HG03066 (cell line): ENCODE data around the gene APOL1.
"Not testable (repeated sequence)": the region's sequence is repeated elsewhere in the genome, so short reads cannot be mapped to it uniquely, and the experiment has no call there.

Source experiments
- ATAC-seq: cut with Tn5 transposase; IDR thresholded peaks from one replicate; pipeline ENCODE4 v1.9.1; 2021; ENCODE audit warnings: low read depth; ENCODE audit not compliant: unreplicated experiment

The APOL1 gene

DNA sequence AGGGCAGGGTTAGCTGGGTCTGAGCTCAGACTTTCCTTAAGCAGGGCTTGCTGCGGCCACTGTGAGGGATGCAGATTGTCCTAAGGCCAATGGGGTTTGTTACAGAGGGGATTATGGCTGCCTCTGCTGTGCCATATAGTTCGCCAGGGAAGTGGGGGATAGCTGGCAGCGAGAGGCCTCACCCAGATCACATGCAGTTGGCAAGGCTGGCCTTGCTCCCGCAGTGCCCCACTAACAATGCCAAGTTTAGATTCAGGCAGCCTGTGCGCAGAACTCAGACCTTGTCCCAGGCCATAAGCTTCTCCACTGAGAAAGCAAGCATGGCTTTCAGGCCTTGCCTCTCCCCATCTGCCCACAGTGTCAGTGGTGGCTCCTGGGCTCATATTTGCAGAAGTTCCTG, 8.9 kb upstream of the APOL1 start:
- ATAC-seq, result no peak

DNA sequence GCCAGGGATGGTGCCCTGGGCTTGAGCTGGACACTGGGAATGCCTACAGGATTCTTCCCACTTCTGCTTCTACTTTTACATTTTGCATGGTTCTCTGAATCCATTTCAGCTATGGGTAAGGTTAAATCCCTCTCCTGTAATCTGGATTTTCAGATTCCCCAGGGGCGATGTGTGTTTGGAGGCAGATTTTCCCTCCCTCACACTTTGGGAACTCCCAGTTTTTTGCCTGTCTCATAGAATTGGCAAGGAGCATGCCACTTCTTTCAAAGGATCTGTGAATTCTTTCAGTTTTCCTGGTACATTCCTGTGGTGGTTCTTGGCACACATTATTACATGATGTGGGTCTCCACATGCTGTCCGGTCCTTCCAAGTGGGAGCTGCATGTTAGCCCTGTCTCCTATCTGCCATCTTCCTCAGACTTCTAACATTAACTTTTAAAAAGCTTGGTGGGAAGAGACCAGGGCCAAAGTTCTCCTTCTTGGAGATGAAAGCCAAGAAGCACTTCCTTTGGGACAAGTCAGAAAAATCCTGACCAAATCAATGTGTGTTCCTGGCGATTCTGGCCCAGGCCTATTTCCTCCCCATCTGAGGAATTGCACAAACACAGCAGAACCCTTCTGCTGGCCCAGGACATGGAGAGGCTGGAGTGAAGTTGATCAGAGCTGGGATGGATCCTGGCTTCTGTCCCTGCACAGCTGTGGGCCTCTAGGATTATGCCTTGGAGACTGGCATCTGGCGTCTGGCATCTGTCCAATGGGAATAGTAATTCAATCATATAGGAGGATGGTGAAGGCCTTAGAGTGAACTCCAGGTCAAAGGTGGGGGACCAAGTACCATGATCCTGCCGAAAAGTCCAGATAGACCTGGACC, 8.2 kb upstream of the APOL1 start:
- ATAC-seq, result no peak

DNA sequence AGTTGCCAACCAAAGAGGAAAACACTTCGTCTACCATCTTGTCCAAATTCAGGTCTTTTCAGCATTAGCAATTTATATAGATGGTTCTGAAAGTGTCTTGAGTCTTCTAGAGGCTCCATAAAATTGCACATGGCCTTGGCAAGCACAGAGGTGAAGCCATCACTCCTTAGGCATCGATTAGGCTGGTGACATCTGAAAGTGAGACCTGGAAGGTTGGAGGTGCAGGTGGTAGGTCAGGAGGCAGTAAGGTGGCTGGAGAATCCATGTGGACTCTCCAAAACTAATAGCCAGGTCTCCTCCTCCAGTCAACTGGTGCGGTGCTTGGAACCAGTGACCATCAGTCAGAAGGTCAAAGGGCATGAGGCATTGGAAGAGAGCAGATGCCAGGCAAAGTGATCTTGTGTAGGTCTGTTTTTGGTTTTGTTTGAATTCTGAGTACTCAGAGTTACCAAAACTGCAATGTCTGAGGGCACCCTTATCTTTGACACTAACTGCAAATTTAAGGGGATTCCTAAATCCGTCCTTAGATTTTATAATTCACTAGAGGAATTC, 7.1 kb upstream of the APOL1 start:
- no peak for ATAC-seq

DNA sequence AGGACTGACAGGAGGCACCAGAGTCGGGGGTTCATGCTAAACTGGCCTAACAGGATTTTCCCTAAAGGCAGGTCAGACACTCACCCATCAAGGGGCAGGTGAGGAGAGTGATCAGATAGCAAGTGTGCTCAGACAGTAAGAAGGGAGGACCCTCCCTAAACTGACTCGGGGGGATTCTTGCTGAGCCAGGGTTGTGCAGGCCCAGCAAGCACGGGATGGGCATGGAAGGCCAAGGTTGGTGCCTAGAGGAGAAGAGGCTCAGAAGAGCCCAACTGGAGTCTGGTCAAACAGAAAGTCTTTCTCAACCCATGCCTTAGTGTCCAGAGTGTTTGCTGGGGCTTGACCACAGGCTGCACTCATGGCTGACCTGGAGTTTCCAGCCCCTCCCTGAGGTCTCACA, 6.2 kb upstream of the APOL1 start:
- no peak for ATAC-seq

DNA sequence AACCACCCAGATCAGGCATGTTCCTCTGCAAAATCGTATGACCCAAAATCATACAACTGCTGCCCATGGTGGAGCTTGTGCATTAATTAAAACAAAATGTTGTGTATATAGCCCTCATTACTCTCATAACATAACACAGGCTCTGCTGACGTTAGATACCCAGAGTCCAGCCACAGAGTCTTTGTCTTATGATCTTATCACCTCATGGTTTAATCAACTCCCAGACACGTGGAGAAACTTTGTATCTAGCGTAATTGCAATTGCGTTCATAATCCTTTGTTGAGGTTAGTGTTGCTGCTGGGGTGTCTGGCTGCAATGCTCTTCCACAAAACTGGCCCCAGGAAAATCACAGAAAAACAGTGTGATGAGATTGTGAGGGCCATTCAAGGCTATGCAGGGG, 5.0 kb upstream of the APOL1 start:
- no peak for ATAC-seq

DNA sequence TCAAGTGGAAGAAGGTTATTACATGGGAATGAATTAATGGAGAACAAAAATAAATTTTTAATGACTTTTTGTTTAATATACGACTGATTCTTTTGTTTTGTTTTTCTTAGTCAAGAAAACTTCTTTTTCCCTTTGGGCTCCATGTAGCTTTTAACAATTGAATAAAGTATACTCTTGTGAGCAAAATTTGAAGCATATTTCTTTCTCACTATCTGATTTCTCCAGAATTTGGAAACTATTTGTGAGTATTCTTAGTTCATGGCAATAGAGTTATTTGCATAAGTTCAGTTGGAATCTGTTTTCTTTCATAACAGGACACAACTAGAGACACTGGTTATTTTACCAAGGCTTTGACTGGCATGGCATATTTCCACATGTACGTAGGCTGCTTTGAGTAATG, 3.8 kb upstream of the APOL1 start:
- no peak for ATAC-seq

DNA sequence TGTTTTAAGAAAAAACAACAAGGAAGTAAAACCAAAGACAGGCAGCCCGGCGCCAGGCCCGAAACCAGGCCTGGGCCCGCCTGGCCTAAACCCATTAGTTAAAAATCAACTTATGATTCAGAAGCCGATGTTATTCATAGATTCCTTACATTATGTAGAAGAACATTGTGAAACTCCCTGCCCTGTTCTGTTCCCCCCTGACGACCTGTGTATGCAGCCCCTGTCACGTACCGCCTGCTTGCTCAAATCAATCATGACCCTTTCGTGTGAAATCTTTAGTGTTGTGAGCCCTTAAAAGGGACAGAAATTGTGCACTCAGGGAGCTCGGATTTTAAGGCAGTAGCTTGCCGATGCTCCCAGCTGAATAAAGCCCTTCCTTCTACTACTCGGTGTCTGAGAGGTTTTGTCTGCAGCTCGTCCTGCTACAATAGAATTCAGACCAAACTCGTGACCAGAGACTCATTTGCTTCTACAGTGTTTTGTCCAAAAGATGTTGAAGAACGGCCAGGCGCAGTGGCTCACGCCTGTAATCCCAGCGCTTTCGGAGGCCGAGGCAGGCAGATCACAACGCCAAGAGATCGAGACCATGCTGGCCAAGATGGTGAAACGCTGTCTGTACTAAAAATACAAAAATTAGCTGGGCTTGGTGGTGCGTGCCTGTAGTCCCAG, 2.5 kb upstream of the APOL1 start:
- ATAC-seq, result not testable (repeated sequence)

DNA sequence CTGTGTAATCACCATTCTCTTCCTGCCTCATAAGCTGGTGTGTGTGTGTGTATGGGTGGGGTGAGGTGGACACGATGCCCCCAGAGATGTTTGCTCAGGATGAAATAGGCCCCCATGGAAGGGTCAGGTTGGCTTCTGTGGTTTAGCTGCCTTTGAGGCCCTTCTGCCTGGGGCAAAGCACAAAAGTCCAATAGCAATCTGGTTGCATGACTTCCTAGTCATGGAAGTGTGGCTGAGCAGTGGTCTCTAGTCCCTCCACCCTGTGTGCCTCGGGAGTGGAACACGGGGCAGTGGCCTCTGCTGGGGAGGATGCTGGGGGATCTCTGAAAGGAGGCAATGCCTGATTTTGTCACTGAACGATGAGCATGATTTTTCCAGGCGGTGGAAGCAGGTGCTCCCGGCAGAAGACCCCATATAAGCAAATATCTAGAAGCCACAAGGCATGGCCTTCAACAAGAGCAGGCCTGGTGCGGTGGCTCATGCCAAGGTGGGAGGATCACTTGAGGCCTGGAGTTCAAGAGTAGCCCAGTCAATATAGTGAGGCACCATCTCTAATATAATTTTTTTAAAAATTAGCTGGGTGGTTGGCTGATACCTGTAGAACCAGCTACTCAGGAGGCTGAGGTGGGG, 839 bp upstream of the APOL1 start:
- not testable (repeated sequence) for ATAC-seq

DNA sequence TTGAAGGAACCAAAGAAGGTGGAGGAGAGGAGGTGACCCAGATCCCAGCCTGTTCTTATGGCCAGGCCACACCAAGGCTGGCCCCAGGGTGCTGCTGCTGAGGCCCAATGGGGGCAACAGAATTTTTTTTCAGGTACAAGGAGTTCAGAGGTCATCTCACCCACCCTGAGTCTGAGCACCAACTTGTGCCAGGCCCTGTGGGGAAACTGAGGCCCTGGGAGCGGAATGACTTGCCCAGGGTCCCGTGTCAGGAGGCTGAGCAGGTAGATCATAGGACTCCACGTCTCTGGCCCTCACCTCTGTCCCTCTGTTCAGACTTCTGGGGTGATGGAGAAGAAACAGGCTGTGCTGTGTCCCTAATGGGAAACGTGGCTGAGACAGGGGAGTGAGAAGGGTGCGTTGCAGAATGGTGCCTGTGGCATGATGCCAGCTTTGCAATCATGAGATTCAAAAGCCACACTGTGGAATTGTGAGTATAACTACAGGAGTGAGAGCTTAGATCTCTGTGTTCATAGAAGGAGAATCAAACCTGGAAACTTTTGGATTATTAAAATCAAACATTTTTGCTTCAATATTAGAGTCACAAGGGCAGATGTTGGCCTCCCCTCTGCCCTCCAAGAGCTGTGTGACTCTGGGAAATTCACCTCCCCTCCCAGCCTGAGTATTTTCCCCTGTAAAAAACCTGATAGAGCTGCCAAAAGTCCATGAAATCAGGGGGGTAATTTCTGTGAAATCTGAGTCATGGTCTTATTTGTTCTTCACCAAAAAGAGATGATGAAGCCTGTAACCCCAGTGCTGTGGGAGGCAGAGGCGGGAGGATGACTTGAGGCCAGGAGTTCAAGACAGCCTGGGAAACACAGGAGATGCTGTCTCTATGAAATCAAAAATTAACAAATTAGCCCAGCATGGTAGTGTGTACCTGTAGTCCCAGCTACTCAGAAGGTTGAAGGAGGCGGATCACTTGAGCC, 874 bp downstream of the APOL1 start:
- no peak for ATAC-seq

DNA sequence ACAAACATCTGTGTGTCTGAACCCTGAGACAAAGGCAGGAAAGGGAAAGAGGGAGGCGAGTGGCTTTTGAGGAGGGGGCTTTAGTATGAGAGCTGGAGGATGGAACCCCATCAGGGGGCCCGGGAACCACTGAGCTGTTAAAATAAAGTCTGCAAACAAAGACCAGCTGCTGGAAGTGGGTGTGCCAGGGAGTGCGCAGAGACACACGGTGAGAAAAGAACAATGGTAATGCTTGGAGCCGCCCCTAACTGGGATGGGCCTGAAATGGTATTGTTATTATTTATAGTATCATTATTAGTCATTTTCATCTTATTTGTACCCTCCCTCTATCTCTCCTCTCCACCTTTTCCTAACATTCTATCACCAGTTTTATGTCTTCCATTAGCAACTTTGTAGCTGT, 2.6 kb downstream of the APOL1 start:
- not testable (repeated sequence) for ATAC-seq

DNA sequence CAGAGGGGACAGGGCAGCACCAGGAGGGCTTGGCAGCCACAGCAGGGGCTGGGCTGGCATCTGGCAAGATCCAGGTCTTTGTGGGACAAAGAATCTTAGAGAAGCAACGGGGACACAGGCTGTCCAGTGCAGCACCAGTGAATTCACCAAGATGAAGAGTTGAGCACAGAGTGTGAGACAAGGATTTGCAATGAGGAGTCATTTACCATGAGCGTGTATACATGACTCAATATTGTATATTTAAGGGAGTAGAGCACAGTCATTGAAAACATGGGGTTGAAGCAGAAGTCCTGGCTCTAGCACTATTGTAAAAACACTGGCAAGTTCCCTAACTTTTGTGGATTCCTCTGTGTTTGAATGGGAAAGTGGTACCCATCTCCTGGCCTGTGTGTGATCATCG, 3.5 kb downstream of the APOL1 start:
- no peak for ATAC-seq

DNA sequence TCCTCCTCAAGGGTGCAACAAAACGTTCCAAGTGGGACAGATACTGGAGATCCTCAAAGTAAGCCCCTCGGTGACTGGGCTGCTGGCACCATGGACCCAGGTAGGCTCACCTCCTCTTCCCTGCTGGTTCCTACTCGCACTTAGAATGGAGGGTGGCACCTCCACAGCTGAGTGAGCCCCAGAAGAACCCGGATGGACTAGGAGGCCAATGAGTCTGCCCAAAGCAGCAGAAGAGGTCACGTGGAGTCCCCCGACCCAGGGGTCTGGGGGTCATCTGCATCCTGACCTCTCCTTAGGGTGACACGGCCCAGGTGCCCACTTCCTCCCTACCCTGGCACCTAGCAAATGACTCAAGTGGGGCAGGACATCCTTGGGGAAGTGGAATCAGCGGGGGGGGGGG, 4.4 kb downstream of the APOL1 start:
- ATAC-seq, result no peak

DNA sequence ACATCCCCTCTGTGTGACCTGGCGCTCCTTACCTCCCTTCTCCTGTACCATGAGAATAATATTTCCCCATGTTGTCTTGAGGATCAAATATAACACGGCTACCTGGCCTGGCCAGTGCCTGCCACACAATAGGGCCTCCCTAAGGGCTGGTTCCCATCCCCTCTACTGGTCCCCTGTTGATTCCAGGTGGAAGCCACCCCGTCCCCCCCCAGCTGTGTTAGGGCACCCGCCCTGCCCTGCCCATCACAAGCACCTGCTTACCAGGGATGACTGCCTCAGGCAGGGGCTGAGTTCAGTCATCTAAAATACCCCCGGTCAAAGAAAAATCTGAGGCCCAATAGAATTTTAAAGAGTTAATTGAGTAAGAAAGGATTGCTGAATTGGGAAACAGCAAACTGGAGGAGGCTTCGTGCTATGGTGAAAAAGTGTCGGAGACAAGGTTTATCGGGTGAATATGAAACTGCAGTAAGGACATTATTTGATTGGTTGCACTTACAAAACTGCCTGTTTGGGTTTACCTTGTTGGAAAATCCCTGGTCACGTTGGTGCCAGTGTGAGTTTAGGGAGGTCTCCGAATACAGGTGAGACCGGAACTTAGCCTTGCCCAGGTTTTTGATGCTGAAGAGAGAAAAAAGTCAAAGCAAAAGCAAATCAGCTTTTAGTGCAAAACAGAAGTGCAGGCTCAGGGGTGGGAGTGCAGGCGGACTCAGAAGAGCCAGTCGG, 5.2 kb downstream of the APOL1 start:
- ATAC-seq, result no peak

DNA sequence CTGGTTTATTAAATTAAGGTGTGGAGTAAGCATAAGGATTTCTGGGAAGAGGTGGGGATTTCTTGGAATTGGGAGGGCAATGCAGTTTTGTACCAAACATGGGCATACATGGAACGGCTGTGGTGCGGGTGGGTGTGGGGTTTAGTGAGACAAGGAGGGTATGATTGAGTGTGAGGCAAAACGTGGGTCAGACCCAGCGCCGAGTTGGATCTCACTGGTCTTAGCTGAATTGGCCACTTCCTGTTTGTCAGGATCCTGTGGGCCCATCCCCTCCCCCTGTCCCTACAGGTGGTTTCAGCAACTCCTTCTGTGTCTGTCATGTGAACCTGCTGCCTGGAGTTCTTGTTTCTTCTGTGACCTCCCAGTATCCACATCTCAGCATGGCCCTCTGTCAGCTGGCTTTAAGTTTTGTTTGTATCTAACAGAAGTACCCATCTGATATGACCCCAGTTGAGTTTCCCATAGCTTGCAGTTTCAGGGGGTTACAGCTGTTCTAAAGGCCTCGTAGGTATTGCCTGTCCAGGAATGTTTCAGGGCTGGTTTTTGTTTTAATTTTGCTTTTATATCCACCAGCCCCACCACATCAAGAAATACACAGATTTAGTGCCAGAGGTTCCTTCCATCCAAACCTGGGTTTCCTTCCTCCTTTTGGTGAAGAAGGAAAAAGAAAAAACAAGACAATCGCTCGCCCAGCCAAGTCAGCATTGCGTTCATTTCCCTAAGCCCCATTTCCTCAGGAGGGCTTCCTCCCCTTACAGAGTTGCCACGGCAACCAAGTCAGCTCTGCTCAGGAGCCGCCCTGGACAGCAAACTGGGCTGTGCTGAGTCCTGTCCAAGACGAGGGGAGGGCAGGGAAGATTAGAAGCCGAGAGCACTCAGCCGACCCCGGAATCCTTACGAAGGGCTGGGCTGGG, 6.0 kb downstream of the APOL1 start:
- ATAC-seq, result no peak

DNA sequence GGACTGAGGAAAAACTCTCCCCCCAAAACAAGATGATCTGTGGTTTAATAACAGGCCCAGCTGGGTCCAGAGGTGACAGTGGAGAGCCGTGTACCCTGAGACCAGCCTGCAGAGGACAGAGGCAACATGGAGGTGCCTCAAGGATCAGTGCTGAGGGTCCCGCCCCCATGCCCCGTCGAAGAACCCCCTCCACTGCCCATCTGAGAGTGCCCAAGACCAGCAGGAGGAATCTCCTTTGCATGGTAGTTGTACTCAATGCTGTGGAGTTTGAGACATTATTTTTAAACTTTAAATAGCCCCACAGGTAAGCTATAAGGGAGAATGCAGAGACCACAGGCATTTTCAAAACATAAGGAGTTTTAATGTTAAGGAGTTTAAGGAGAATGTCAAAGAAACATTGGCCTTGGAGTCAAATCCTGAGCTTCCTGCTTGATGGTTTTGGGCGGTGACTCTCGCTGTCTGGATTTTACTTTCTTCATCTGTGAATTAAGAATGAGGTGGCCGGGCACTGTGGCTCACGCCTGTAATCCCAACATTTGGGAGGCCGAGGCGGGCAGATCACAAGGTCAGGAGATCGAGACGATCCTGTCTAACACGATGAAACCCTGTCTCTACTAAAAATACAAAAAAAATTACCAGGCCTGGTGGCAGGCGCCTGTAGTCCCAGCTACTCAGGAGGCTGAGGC, 6.8 kb downstream of the APOL1 start:
- ATAC-seq, result no peak

DNA sequence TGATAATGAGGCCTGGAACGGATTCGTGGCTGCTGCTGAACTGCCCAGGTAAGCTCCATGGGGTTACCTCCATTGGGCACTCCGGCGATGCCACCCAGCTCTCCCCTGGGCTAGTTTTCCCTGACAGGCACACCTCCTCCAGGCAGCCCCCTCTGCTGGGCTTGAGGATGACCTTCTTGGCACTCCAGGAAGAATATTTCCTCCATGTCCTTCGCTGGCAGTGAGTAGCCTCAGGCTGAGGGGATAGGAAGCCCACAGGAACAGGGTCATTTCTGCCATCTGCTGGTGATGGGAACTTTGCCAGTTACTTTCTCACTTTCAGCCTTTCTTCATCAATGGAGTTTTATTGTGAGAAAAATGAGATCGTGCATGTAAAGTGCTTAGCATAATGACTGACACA, 8.7 kb downstream of the APOL1 start:
- ATAC-seq, result not testable (repeated sequence)

DNA sequence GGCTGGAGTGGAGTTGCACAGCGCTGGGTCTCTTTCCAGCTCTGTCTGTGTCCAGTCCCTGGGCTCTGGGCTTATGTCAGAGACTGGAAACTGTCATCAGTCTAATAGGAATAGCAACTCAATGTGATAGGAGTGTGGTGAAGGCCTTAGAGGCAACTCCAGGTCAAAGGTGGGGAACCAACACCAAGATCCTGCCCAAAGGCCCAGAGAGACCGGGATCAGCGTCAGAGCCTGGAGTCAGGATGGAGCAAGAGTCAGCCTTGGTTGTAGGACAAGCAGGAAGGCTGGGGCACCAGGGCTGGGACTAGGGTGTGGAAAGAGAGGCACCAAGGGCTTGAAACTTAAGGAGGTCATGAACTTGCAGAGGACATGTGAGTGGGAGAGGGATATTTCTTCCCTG, 9.4 kb downstream of the APOL1 start:
- not testable (repeated sequence) for ATAC-seq

DNA sequence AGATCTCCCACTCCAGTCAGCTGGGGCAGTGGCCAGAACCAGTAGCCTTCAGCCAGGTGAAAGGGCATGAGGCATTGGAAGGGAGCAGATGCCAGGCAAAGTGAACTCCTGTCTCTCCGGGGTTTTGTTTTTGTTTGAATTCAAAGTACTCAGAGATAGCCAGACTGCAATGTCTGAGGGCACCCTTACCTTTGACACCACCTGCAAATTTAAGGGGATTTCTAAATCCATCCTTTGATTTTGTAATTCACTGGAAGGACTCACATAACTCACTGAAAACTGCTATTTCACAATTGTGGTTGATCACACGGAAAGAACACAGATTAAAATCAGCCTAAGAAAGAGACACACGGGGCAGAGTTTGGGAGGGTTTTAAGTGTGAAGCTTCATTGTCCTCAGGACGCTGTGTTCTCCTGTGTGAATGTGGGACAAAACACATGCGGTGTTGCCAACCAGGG, 10.3 kb downstream of the APOL1 start:
- not testable (repeated sequence) for ATAC-seq
